HG02840 (cell line): ENCODE results near the gene ARID1B.
A peak's percentile ranks its signal among the peaks of the same experiment; 100 is the strongest.

Experiments used
- ATAC-seq: cut with Tn5 transposase; IDR thresholded peaks from one replicate; pipeline ENCODE4 v1.9.1; 2021; ENCODE audit warnings: mild to moderate bottlenecking, moderate library complexity, moderate number of reproducible peaks; ENCODE audit not compliant: unreplicated experiment, low FRiP score

ARID1B gene

GRCh38 chr6:157187182-157188083 lies 410.3 kb downstream of the ARID1B start:
- no peak for ATAC-seq

GRCh38 chr6:157188213-157188612 lies 411.0 kb downstream of the ARID1B start:
- no peak for ATAC-seq

GRCh38 chr6:157193443-157193996 lies 416.3 kb downstream of the ARID1B start:
- ATAC-seq: no peak

- ATAC-seq: no peak
These were observed 416.9 kb downstream of the ARID1B start for GRCh38 chr6:157194110-157194509.

- no peak for ATAC-seq
These were observed 417.5 kb downstream of the ARID1B start for GRCh38 chr6:157194643-157195042.

- ATAC-seq: no peak
These were observed 419.2 kb downstream of the ARID1B start for GRCh38 chr6:157196391-157196790.

- no peak for ATAC-seq
These were observed 421.5 kb downstream of the ARID1B start for GRCh38 chr6:157198425-157199279.

GRCh38 chr6:157200117-157200516 lies 422.9 kb downstream of the ARID1B start:
- ATAC-seq: no peak

GRCh38 chr6:157200611-157201010 lies 423.4 kb downstream of the ARID1B start:
- no peak for ATAC-seq

- ATAC-seq: no peak
These were observed 423.9 kb downstream of the ARID1B start for GRCh38 chr6:157201083-157201482.

GRCh38 chr6:157203312-157203744 lies 426.1 kb downstream of the ARID1B start:
- peak; percentile 78 for ATAC-seq

- no peak for ATAC-seq
These were observed 426.6 kb downstream of the ARID1B start for GRCh38 chr6:157203764-157204163.

- no peak for ATAC-seq
These were observed 428.5 kb downstream of the ARID1B start for GRCh38 chr6:157205473-157206358.

GRCh38 chr6:157206359-157206815 lies 429.2 kb downstream of the ARID1B start:
- no peak for ATAC-seq

- no peak for ATAC-seq
These were observed 430.4 kb downstream of the ARID1B start for GRCh38 chr6:157207521-157208076.

- ATAC-seq: no peak
These were observed 432.8 kb downstream of the ARID1B start for GRCh38 chr6:157209865-157210530.

GRCh38 chr6:157210954-157211353 lies 433.8 kb downstream of the ARID1B start:
- ATAC-seq: no peak

- no peak for ATAC-seq
These were observed 434.7 kb downstream of the ARID1B start for GRCh38 chr6:157211603-157212455.
